Measurements from ENCODE around the gene FHIP1A. TPM values are rescaled to one million over a fixed set of nuclear protein-coding genes. Genes with fewer than 3 reads are reported as not detected.
A peak's percentile ranks its signal among the peaks of the same experiment; 100 is the strongest.

FHIP1A gene
- total and polyA plus RNA-seq, 2 of the 13 experiments (the other 11 are each of a cell fraction or from before 2014, with no cell fraction given) = 4.1 to 6.2 TPM

GRCh38 chr4:151443247-151443646 lies 34.3 kb downstream of the FHIP1A start:
- Histone ChIP-seq H3K4me1 (ENCODE audit: insufficient read depth, low read length) (peaks cover 18% of the 10 kb centered on the region), H3K27ac (ENCODE audit: extremely low read length, insufficient read depth, low read length) (no peak overlapping the region), H3K9ac (ENCODE audit: insufficient read depth, low read depth, low read length) (no peak overlapping the region), H2AFZ (ENCODE audit: low read length) (no peak overlapping the region), H3K79me2 (ENCODE audit: insufficient read depth, low read length) (peaks cover 2% of the 10 kb centered on the region), H3K27me3 (ENCODE audit: control insufficient read depth in 1 of 2, insufficient read depth in 2 of 2, low read length in 2 of 2) (no peaks in the 10 kb centered on the region), H3K4me3 (replicated peaks in 1 of 3; ENCODE audit: insufficient read depth in 1 of 3, low read depth in 2 of 3, low read length in 3 of 3) (no peak overlapping the region), H3K36me3 (replicated peaks in 1 of 2; ENCODE audit: control insufficient read depth in 1 of 2, insufficient read depth in 2 of 2, low read length in 2 of 2) (no peaks in the 10 kb centered on the region), H4K20me1 (ENCODE audit: insufficient read depth, low read length) (no peaks in the 10 kb centered on the region), H3K9me3 (ENCODE audit: low read length) (no peaks in the 10 kb centered on the region), H3K4me2 (ENCODE audit: low read depth, low read length) (no peak overlapping the region)
- in situ Hi-C loops (cut with HindIII; ENCODE audit: extremely low pct_ligation_motif_present, low pct_unique_long_range_greater_than_20kb) = no loop called here
- TF ChIP-seq ZNF652 (CRISPR knock-in tag; IDR thresholded peaks at IDR 0.05; ENCODE audit: borderline replicate concordance, low read depth) (peak; percentile 35; the same call in 1 of the 2 replicates), BRD4 (CRISPR knock-in tag; IDR thresholded peaks at IDR 0.05) (no peak)
- ATAC-seq (no peak), DNase-seq (ENCODE audit: low spot score) (peak; percentile 7), FAIRE-seq (no peak)
- CTCF ChIA-PET (ENCODE audit: low intra/inter-chr PET ratio, low total read pairs) = no interaction called here
- WGBS (ENCODE audit: low lambda C conversion rate) = 68% methylated on average over 5 of the region's 5 CpGs
- POLR2A ChIA-PET = no interaction called here
- intact Hi-C loops (cut with micrococcal nuclease; ENCODE audit: unreplicated experiment) = no loop called here
- no TSS peak for BruUV-seq (replicated peaks)

- Histone ChIP-seq H3K9me3 (ENCODE audit: low read length) (no peaks in the 10 kb centered on the region), H3K27me3 (ENCODE audit: control insufficient read depth in 1 of 2, insufficient read depth in 2 of 2, low read length in 2 of 2) (no peaks in the 10 kb centered on the region), H3K4me3 (replicated peaks in 1 of 3; ENCODE audit: insufficient read depth in 1 of 3, low read depth in 2 of 3, low read length in 3 of 3) (no peak overlapping the region), H2AFZ (ENCODE audit: low read length) (no peak overlapping the region), H4K20me1 (ENCODE audit: insufficient read depth, low read length) (no peaks in the 10 kb centered on the region), H3K36me3 (replicated peaks in 1 of 2; ENCODE audit: control insufficient read depth in 1 of 2, insufficient read depth in 2 of 2, low read length in 2 of 2) (no peaks in the 10 kb centered on the region), H3K27ac (ENCODE audit: extremely low read length, insufficient read depth, low read length) (no peak overlapping the region), H3K4me2 (ENCODE audit: low read depth, low read length) (no peak overlapping the region), H3K79me2 (ENCODE audit: insufficient read depth, low read length) (peaks cover 2% of the 10 kb centered on the region), H3K4me1 (ENCODE audit: insufficient read depth, low read length) (peaks cover 18% of the 10 kb centered on the region), H3K9ac (ENCODE audit: insufficient read depth, low read depth, low read length) (no peak overlapping the region)
- DNase-seq (ENCODE audit: low spot score) (no peak), ATAC-seq (no peak), FAIRE-seq (no peak)
- in situ Hi-C loops (cut with HindIII; ENCODE audit: extremely low pct_ligation_motif_present, low pct_unique_long_range_greater_than_20kb) = no loop called here
- TF ChIP-seq RCOR2 (CRISPR knock-in tag; IDR thresholded peaks at IDR 0.05) (no peak), GATA4 (IDR thresholded peaks at IDR 0.05; ENCODE audit: borderline replicate concordance, low read depth) (no peak), ZBTB44 (CRISPR knock-in tag; IDR thresholded peaks at IDR 0.05) (no peak), MAFG (CRISPR knock-in tag; IDR thresholded peaks at IDR 0.05) (no peak)
- POLR2A ChIA-PET = no interaction called here
- CTCF ChIA-PET (ENCODE audit: low intra/inter-chr PET ratio, low total read pairs) = no interaction called here
- intact Hi-C loops (cut with micrococcal nuclease; ENCODE audit: unreplicated experiment) = no loop called here
- no TSS peak for BruUV-seq (replicated peaks)
- 67% methylated on average over 6 of the region's 6 CpGs for WGBS (ENCODE audit: low lambda C conversion rate)
These were observed 34.8 kb downstream of the FHIP1A start for GRCh38 chr4:151443752-151444151.

All from HepG2 (cell line).